Brain microvascular endothelial cell (primary cell): Measurements from ENCODE around the gene DCLK1.

Experiments
- DNase-seq: peaks from one replicate; pipeline ENCODE4 v3.0.0-alpha.2; 2020
- H3K27ac ChIP-seq: fragments of 250-450 bp; sonication (Bioruptor Pico); 2 replicates; pipeline ENCODE4 v1.5.1; 2020; ENCODE audit warnings: mild to moderate bottlenecking, moderate library complexity
- H3K27me3 ChIP-seq: fragments of 250-450 bp; sonication (Bioruptor Pico); replicated peaks from 2 replicates; pipeline ENCODE4 v1.5.1; 2020; ENCODE audit warnings: mild to moderate bottlenecking
- H3K36me3 ChIP-seq: fragments of 250-450 bp; sonication (Bioruptor Pico); replicated peaks from 2 replicates; pipeline ENCODE4 v1.5.1; 2020; ENCODE audit warnings: mild to moderate bottlenecking
- H3K4me3 ChIP-seq: 2 replicates; pipeline ENCODE4 v1.5.1; 2011; ENCODE audit warnings: low read depth, mild to moderate bottlenecking, control low read depth, low read length, moderate library complexity
- CTCF ChIP-seq: IDR thresholded peaks from 2 replicates; pipeline ENCODE4 v1.5.1; 2011; ENCODE audit warnings: low read depth, mild to moderate bottlenecking, moderate library complexity, low read length, control low read depth, inconsistent platforms; ENCODE audit errors: missing control alignments
- in situ Hi-C: cut with HindIII; loops from 2 replicates; pipeline ENCODE4 v1.10.0; 2017; ENCODE audit warnings: low sequenced_read_pairs, low pct_ligation_motif_present

DCLK1 gene

GRCh38 chr13:35835989-35836388 is 295.2 kb downstream of the DCLK1 start:
- TF ChIP-seq CTCF = no peak
- Histone ChIP-seq H3K27ac (no peak overlapping the region), H3K27me3 (no peaks in the 10 kb centered on the region), H3K4me3 (no peak overlapping the region), H3K36me3 (no peaks in the 10 kb centered on the region)
- no peak for DNase-seq
- in situ Hi-C loops = no loop called here

- in situ Hi-C loops = no loop called here
- H3K4me3 ChIP-seq = no peak overlapping the region
- H3K27ac ChIP-seq = no peak overlapping the region
- H3K36me3 ChIP-seq = no peaks in the 10 kb centered on the region
- TF ChIP-seq CTCF = no peak
- DNase-seq = no peak
- no peaks in the 10 kb centered on the region for H3K27me3 ChIP-seq
These were observed 297.4 kb downstream of the DCLK1 start for GRCh38 chr13:35833608-35834275.

GRCh38 chr13:35833031-35833430 is 298.2 kb downstream of the DCLK1 start:
- Histone ChIP-seq H3K4me3 (no peak overlapping the region), H3K36me3 (no peaks in the 10 kb centered on the region), H3K27me3 (no peaks in the 10 kb centered on the region), H3K27ac (no peak overlapping the region)
- no peak for DNase-seq
- no peak for TF ChIP-seq CTCF
- in situ Hi-C loops = no loop called here

- Histone ChIP-seq H3K4me3 (no peak overlapping the region), H3K27me3 (no peaks in the 10 kb centered on the region), H3K27ac (no peak overlapping the region), H3K36me3 (no peaks in the 10 kb centered on the region)
- in situ Hi-C loops = no loop called here
- no peak for TF ChIP-seq CTCF
- DNase-seq = no peak
These were observed 298.6 kb downstream of the DCLK1 start for GRCh38 chr13:35832551-35832950.

- Histone ChIP-seq H3K27me3 (no peaks in the 10 kb centered on the region), H3K36me3 (no peaks in the 10 kb centered on the region), H3K4me3 (no peak overlapping the region), H3K27ac (no peak overlapping the region)
- no peak for DNase-seq
- no peak for TF ChIP-seq CTCF
- in situ Hi-C loops = no loop called here
These were observed 300.2 kb downstream of the DCLK1 start for GRCh38 chr13:35830850-35831450.
